SK-N-DZ (cell line): Measurements from ENCODE around the gene ZKSCAN7.
A peak's percentile ranks its signal among the peaks of the same experiment; 100 is the strongest.
"Not testable (repeated sequence)": the region's sequence is repeated elsewhere in the genome, so short reads cannot be mapped to it uniquely, and the experiment has no call there.

Experiments
- DNase-seq: peaks from one replicate; pipeline ENCODE4 v3.0.0-alpha.2; 2015; ENCODE audit warnings: low spot score

Gene ZKSCAN7

GRCh38 chr3:44576613-44577012 lies 21.6 kb downstream of the ZKSCAN7 start:
- DNase-seq: no peak

GRCh38 chr3:44577354-44577952 lies 22.5 kb downstream of the ZKSCAN7 start:
- not testable (repeated sequence) for DNase-seq

GRCh38 chr3:44578316-44578715 lies 23.3 kb downstream of the ZKSCAN7 start:
- not testable (repeated sequence) for DNase-seq

- not testable (repeated sequence) for DNase-seq
Observed at GRCh38 chr3:44578924-44579515, 24.0 kb downstream of the ZKSCAN7 start.

GRCh38 chr3:44579749-44580148 lies 24.8 kb downstream of the ZKSCAN7 start:
- DNase-seq: not testable (repeated sequence)

- DNase-seq: not testable (repeated sequence)
Observed at GRCh38 chr3:44580971-44581370, 26.0 kb downstream of the ZKSCAN7 start.

GRCh38 chr3:44584646-44585501 lies 29.9 kb downstream of the ZKSCAN7 start, which contains the start of gene ZNF660:
Gene ZNF660, plus strand, starts transcription at chr3:44584964. Its CDS starts 9,230 bp downstream, at chr3:44594194.
- peak; percentile 88 for DNase-seq

GRCh38 chr3:44596621-44597020 lies 41.6 kb downstream of the ZKSCAN7 start:
- no peak for DNase-seq

- no peak for DNase-seq
Observed at GRCh38 chr3:44601749-44602148, 46.8 kb downstream of the ZKSCAN7 start.

- no peak for DNase-seq
Observed at GRCh38 chr3:44612678-44613077, 57.7 kb downstream of the ZKSCAN7 start.
